PC-9 (cell line): Measurements from ENCODE around the gene PRCC.

ENCODE experiments used
- EZH2 ChIP-seq: fragments of 200-600 bp; sonication (generic); IDR thresholded peaks from 2 replicates; pipeline ENCODE4 v1.8.0; 2017; ENCODE audit warnings: antibody characterized with exemption, low read depth
- TF ChIP-seq, protein P1 (sequence below): fragments of 200-600 bp; sonication (generic); conservative IDR thresholded peaks from 2 replicates; pipeline ENCODE4 v1.6.1; 2017; ENCODE audit warnings: mixed run types, antibody characterized with exemption, mild to moderate bottlenecking, moderate library complexity

DNA sequence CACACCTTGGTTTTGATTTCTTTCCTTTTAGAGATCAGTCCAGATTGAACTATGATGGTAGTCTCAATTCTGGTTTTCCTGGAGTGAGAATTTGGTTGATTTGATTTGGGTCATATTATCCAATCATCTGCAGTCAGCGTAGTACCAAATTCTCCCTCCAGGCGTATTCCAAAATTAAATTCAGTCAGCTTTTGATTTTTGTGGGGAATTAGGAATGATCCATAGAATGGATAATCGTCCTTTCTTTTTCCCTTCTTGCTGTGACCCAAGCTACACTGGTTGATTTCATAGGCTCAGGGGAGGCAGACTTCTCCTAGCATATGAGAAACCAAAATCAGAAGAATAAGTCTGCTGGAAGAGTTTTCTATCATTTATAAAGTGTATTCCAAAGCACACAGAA, 4.9 kb downstream of the PRCC start:
- TF ChIP-seq, protein P1, sequence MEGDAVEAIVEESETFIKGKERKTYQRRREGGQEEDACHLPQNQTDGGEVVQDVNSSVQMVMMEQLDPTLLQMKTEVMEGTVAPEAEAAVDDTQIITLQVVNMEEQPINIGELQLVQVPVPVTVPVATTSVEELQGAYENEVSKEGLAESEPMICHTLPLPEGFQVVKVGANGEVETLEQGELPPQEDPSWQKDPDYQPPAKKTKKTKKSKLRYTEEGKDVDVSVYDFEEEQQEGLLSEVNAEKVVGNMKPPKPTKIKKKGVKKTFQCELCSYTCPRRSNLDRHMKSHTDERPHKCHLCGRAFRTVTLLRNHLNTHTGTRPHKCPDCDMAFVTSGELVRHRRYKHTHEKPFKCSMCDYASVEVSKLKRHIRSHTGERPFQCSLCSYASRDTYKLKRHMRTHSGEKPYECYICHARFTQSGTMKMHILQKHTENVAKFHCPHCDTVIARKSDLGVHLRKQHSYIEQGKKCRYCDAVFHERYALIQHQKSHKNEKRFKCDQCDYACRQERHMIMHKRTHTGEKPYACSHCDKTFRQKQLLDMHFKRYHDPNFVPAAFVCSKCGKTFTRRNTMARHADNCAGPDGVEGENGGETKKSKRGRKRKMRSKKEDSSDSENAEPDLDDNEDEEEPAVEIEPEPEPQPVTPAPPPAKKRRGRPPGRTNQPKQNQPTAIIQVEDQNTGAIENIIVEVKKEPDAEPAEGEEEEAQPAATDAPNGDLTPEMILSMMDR: no peak
- no peak for TF ChIP-seq EZH2
